ENCODE data around the gene MGMT.

Gene MGMT

DNA sequence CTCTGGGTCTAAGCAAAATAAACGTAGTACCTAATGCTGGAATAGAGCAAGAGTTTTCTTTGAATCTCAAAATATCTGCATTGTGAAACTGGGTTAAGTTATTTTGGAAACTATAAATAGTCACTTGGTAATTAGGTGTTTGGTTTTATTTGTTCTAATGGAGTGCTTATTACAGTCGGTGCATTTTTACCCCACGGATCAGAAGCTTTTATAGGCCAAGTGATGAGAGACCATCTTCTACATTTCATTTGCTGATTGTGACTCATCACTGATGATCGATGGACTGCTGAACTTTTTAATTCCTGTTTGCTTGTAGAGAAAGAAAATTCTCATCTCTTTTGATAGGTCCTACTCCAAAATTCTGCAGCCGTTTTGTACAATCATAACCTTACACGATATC lies 28.2 kb downstream of the MGMT start:
- no peak for DNase-seq (ENCODE audit: low read depth in 3 of 3)

DNA sequence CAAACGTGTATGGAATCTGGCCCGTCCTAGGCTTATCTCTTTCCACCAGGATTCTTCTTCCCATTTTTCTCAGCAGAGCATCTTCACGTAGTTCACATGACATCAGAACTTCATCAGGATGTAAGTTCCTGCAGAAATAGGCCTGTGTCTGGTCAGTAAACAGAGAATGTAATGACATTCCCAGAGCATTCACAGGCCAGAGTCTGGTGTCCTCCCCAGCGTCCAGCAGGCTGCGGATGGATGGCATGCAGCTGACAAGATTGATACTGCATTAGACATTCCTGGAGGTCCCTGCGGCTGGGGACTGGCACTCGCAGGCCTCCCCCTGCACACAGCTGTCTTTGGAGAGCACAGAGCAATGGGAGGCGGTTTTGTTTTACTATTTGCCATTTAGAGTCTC lies 28.7 kb downstream of the MGMT start:
- no peak for DNase-seq (ENCODE audit: low read depth in 3 of 3)

DNA sequence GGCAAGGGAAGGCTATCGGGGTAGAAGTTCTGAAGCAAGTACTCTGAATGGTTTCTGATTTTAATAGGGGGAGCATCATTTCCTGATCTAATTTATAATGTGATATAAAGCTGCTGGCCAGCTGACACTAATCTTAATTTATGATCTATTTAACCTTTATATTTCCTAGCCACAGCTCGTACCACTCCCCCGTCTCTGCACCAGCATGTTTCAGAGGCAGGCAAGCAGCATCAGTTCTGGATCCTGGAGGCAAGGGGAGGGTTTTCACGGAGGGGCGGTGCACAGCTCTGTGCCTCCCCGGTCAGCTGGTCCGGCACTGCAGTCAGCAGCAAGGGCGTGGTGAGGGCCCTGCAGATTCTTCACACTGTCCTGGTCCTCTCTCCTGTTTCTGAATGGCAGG lies 30.0 kb downstream of the MGMT start:
- no peak for DNase-seq (ENCODE audit: low read depth in 3 of 3)

- DNase-seq (ENCODE audit: low read depth in 3 of 3): no peak
Observed at GRCh38 chr10:129498680-129499079, 31.6 kb downstream of the MGMT start.

DNA sequence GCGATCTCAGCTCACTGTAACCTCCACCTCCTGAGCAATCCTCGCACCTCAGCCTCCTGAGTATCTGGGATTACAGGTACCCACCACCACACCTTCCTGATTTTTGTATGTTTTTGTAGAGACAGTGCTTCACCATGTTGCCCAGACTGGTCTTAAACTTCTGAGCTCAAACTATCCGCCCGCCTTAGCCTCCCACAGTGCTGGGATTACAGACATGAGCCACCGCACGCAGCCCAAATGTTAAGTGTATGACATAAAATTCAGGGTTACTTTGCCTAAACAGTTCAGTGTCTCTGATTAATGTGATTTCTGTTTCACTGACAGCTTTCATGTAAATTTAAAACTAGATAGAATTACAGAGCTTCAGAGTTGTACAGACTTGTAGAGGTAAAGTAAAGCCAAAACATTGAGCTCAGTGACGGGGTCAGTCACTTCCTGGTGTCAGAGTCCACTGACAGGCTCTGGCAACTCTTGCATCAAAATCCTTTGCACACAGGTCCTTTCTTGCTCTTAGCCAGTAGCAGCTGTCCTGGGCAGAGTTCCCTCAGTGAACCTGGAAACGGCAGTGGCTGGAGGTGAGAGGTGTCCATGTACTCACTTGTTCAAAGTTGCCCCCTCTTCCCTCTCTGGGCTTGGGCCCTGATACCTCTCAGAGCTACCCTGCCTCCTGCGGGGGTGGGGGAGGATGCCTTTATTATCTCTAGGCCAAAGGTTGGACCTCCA lies 33.7 kb downstream of the MGMT start:
- DNase-seq (ENCODE audit: low read depth in 3 of 3): no peak

DNA sequence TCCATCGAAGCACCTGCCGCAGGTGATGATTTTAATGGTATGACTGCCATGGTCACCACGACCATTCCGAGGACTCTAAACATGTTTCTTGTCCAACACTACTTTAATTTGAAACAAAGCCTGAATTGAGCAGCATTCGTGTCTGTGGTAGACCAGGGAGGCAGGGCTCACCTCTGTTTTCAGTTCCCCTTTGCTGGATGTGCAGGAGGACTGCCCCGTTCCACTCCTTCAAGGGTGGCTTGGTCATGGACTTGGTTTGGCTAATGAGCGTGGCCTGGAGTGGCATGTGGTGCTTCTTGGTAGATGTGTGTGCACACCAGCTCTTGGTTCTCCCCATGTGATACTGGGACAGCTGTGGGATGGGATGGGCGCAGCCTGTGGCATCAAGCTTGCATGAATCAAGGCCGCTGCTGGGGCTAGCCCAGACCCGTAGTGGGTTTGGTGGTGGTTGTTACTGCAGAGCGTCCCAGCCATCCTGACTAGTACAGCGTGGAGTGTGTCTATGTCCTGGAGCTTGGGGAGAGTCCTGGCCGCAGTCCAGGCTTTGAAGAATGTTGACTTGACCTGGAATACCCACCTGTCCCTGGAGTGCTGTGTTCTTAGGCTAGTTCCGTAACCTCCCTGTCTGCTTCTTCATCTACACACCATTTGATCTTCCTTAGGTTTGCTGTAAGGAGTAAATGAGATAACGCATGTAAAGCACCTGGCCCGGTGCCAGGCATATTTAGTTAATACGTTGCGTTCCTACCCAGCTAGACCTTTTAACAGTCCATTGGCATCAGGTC lies 34.8 kb downstream of the MGMT start:
- DNase-seq (ENCODE audit: low read depth in 3 of 3): no peak

DNA sequence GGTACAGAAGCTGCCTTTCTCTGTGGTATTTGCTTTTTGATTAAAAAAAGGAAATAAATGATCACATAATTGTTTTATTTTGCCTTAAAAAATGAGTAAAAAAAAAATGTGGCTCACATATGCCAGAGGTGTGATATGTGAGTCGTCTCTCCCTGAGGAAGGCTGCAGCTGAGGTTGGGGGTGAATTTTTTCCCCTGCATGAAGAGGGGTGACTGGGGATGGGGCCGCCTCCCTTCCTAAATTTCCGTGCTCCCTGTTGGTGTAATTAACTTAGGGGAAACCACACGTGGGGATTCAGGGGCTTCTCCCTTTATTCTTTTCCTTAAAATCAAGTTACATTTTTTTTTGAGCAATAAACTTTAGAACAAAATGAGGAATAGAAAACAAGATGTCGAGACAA lies 35.4 kb downstream of the MGMT start:
- no peak for DNase-seq (ENCODE audit: low read depth in 3 of 3)

GRCh38 chr10:129505500-129506075 lies 38.5 kb downstream of the MGMT start:
- no peak for DNase-seq (ENCODE audit: low read depth in 3 of 3)

DNA sequence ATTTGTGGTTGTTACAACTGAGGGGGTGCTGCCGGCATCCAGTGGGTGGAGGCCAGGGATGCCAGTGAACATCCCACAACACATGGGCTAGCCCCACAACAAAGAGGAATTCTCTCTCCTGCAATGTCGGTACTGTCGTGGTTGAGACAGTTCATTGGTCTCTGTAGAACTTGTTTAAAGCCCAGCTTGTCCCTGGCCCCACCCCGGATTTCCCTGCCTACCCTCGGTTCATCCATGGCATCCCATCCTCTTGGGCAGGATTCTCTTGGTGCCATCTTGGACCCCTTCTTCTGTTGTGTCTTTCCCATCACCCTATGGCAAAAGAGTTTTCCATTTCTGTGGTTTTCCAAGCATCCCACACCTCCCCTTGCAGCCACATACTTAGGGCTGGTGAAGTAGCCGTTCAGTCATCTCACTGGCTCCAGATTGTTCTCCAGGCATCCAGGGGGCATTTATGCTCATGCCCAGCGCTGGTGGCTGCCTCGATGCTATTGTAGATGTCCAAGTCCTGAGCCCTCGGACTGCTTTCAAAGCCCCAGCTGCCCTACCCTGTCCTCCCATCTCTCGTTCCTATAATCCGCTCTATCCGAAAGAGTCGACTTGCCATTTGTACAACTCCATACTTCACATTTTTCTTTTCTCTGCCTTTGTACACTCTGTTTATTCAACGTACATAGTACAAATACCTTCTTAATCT lies 39.2 kb downstream of the MGMT start:
- no peak for DNase-seq (ENCODE audit: low read depth in 3 of 3)

GRCh38 chr10:129507216-129507889 lies 40.3 kb downstream of the MGMT start:
- DNase-seq (ENCODE audit: low read depth in 3 of 3): no peak

DNA sequence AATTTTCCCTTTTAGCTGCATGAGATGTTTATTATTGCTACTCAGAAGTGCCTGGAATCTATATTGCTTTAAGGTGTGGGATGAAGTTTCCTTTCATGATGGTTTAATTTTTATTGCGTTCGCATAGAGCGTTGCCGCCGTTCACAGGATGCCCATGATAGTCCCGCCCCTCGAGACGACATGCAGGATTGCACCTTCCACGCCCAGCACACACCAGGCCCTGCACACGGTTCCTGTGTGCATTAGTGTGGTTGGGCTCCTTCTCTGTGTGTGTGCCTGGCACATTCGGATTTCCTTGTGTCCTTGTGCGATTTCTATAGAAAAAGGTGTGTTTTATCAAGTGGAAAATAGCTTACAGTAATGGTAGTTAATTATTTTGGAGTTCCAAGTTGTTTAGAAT lies 42.1 kb downstream of the MGMT start:
- DNase-seq (ENCODE audit: low read depth in 3 of 3): no peak

DNA sequence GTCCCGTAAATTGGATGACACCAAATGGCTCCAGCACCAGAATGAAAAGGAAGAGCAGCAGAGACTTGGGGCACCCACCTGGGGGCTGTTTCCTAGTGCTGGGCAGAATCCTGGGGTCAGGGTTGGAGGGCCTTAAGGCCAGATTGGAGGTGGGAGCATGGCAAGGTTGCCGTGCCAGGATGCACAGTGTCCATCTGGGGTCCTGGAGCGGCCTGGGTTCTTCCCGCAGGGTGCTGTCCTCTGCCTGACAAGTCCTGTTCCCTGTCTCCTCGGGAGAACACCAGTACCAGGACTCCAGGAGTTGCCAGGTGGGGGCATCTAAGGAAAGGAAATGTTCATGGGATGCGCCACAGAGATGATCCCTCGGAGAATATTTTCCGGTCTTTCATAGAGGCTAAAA lies 42.8 kb downstream of the MGMT start:
- no peak for DNase-seq (ENCODE audit: low read depth in 3 of 3)

DNA sequence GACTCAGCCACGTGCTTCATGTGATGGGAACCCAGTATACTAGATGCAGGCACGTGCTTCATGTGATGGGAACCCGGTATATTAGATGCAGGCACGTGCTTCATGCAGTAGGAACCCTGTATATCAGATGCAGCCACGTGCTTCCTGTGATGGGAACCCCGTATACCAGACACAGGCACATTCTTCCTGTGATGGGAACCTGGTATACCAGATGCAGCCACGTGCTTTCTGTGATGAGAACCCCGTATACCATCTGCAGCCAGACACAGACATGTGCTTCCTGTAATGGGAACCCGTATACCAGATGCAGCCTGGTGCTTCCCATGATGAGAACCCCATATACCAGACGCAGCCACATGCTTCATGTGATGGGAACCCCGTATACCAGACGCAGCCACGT lies 44.0 kb downstream of the MGMT start:
- no peak for DNase-seq (ENCODE audit: low read depth in 3 of 3)

- no peak for DNase-seq (ENCODE audit: low read depth in 3 of 3)
Observed at GRCh38 chr10:129511758-129512157, 44.7 kb downstream of the MGMT start.

GRCh38 chr10:129513312-129513711 lies 46.3 kb downstream of the MGMT start:
- no peak for DNase-seq (ENCODE audit: low read depth in 3 of 3)

- DNase-seq (ENCODE audit: low read depth in 3 of 3): no peak
Observed at GRCh38 chr10:129514568-129515451, 47.8 kb downstream of the MGMT start.

- DNase-seq (ENCODE audit: low read depth in 3 of 3): no peak
Observed at GRCh38 chr10:129516846-129517679, 50.0 kb downstream of the MGMT start.

DNA sequence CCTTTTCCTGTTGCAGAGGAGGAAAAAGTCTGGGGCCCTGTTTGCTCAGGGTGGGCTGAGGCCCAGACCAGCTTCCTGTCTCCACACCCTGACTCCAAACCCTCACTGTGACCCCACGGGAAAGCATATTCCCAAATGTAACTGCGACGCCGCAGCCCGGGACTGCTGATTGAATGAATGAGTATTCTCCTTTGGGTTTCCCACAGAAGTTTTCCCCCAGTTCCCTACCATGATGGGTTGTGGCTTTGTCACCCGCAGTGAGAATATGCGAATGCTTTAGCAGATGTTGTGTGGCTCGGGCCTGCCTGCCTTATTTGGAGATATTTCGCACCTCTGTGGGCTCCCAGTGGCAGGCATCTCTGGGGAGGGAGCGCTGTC lies 50.6 kb downstream of the MGMT start:
- no peak for DNase-seq (ENCODE audit: low read depth in 3 of 3)

DNA sequence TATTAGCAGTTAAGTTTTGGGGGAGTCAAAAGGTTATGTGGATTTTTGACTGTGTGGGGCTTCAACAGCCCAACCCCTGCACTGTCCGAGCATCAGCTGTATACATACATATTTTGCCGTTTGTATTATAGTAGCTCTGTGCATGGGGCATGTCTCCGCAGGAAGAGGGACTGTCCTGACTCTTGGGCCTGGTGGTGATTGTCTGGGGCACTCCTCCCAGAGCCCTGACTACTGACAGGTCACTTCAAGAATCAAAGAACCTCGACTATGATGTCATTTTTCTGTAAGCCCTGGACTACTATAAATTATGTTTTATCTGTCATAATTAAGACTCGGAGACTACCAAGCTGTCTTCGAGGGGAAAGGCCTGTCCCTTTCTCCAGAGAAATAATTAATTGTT lies 51.8 kb downstream of the MGMT start:
- no peak for DNase-seq (ENCODE audit: low read depth in 3 of 3)

DNA sequence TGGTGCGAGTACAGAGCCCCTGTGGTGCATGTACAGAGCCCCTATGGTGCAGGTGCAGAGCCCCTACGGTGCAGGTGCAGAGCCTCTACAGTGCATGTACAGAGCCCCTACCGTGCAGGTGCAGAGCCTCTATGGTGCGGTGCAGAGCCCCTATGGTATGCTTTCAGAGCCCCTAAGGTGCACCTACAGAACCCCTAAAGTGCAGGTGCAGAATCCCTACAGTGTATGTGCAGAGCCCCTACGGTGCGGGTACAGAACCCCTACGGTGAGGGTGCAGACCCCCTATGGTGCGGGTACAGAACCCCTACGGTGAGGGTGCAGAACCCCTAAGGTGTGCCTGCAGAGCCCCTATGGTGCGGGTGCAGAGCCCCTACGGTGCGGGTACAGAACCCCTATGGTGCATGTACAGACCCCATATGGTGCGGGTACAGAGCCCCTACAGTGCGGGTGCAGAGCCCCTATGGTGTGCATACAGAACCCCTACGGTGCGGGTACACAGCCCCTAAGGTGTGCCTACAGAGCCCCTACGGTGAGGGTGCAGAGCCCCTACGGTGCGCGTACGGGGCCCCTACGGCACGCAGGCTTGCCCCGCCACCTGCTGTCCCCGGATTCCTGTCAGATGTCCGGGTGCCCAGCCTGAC lies 53.5 kb downstream of the MGMT start:
- DNase-seq (ENCODE audit: low read depth in 3 of 3): no peak

Data from stimulated activated CD4-positive, alpha-beta T cell treated with anti-CD3 and anti-CD28 coated beads, TNF-alpha, amount 100 ng/mL, for 4 hours (primary cell).